ENCODE results near the gene TBC1D13. TPM values are rescaled to one million over a fixed set of nuclear protein-coding genes. Genes with fewer than 3 reads are reported as not detected.

The TBC1D13 gene
- total and polyA plus RNA-seq, 2 of the 13 experiments (the other 11 are each of a cell fraction or from before 2014, with no cell fraction given): 17.9 to 19.7 TPM

- TF ChIP-seq CREBL2 (CRISPR knock-in tag; IDR thresholded peaks at IDR 0.05; ENCODE audit: borderline replicate concordance) (no peak), ZSCAN12 (CRISPR knock-in tag; IDR thresholded peaks at IDR 0.05) (no peak), ZBTB39 (CRISPR knock-in tag; IDR thresholded peaks at IDR 0.05) (no peak), NR3C1 (CRISPR knock-in tag; IDR thresholded peaks at IDR 0.05) (no peak), MED8 (CRISPR knock-in tag; IDR thresholded peaks at IDR 0.05; ENCODE audit: insufficient replicate concordance) (no peak)
Measured at GRCh38 chr9:128750926-128751595, 36.0 kb upstream of the TBC1D13 start (continued).

GRCh38 chr9:128753627-128754026 lies 33.4 kb upstream of the TBC1D13 start:
- H3K79me2 ChIP-seq (ENCODE audit: insufficient read depth, low read length): no peaks in the 10 kb centered on the region
- intact Hi-C loops (cut with micrococcal nuclease; ENCODE audit: unreplicated experiment): no loop called here
- BruUV-seq (replicated peaks): no TSS peak
- no peaks in the 10 kb centered on the region for H3K27me3 ChIP-seq (ENCODE audit: control insufficient read depth in 1 of 2, insufficient read depth in 2 of 2, low read length in 2 of 2)
- ChIA-PET POLR2A (no interaction called here), CTCF (ENCODE audit: low intra/inter-chr PET ratio, low total read pairs) (no interaction called here)
- H3K4me1 ChIP-seq (ENCODE audit: insufficient read depth, low read length): peaks cover 10% of the 10 kb centered on the region; the same call in 1 of the 2 replicates
- DNase-seq (ENCODE audit: low spot score) (no peak), ATAC-seq (no peak), FAIRE-seq (no peak)
- TF ChIP-seq ZBTB4 (CRISPR knock-in tag; IDR thresholded peaks at IDR 0.05; ENCODE audit: borderline replicate concordance): no peak
- no peak for TF ChIP-seq ZNF644 (CRISPR knock-in tag; IDR thresholded peaks at IDR 0.05; ENCODE audit: low read depth)
- TF ChIP-seq ETV5 (CRISPR knock-in tag; IDR thresholded peaks at IDR 0.05; ENCODE audit: borderline replicate concordance): no peak
- TF ChIP-seq TFAP4 (IDR thresholded peaks at IDR 0.05; ENCODE audit: borderline replicate concordance, low read depth): no peak
- TF ChIP-seq GATAD2A (CRISPR knock-in tag; IDR thresholded peaks at IDR 0.05): no peak
- no peak for TF ChIP-seq FOSL1 (CRISPR knock-in tag; IDR thresholded peaks at IDR 0.05; ENCODE audit: borderline replicate concordance)
- TF ChIP-seq RXRA (CRISPR knock-in tag; IDR thresholded peaks at IDR 0.05): no peak
- no peak for TF ChIP-seq RAD51 (IDR thresholded peaks at IDR 0.05; ENCODE audit: borderline replicate concordance)
- no peak overlapping the region for H3K4me3 ChIP-seq (replicated peaks in 1 of 3; ENCODE audit: insufficient read depth in 1 of 3, low read depth in 2 of 3, low read length in 3 of 3)
- H3K9ac ChIP-seq (ENCODE audit: insufficient read depth, low read depth, low read length): no peak overlapping the region
- H2AFZ ChIP-seq (ENCODE audit: low read length): no peak overlapping the region
- 89% methylated on average over 4 of the region's 16 CpGs for WGBS (ENCODE audit: low lambda C conversion rate)
- no peak overlapping the region for H3K4me2 ChIP-seq (ENCODE audit: low read depth, low read length)
- in situ Hi-C loops (cut with HindIII; ENCODE audit: extremely low pct_ligation_motif_present, low pct_unique_long_range_greater_than_20kb): no loop called here
- no peaks in the 10 kb centered on the region for H3K9me3 ChIP-seq (ENCODE audit: low read length)
- no peak overlapping the region for H3K27ac ChIP-seq (ENCODE audit: extremely low read length, insufficient read depth, low read length)
- no peaks in the 10 kb centered on the region for H4K20me1 ChIP-seq (ENCODE audit: insufficient read depth, low read length)
- H3K36me3 ChIP-seq (replicated peaks in 1 of 2; ENCODE audit: control insufficient read depth in 1 of 2, insufficient read depth in 2 of 2, low read length in 2 of 2): peaks cover 10 to 18% of the 10 kb centered on the region in 2 experiments; a peak in 4 of 5 replicates
